HEK293 (cell line): ENCODE measurements around the gene CDH23.
A peak's percentile ranks its signal among the peaks of the same experiment; 100 is the strongest.

Source experiments
- ELK4 ChIP-seq: IDR thresholded peaks from 2 replicates; pipeline ENCODE4 v1.6.1; 2011; ENCODE audit warnings: mild to moderate bottlenecking, low read depth, low read length, borderline replicate concordance
- KLF1 ChIP-seq: fragments of 450-650 bp; formaldehyde crosslinking; IDR thresholded peaks from 2 replicates; pipeline ENCODE4 v1.5.1; 2016; ENCODE audit warnings: missing biosample characterization, missing genetic modification characterization
- KLF17 ChIP-seq: fragments of 450-650 bp; formaldehyde crosslinking; IDR thresholded peaks from 2 replicates; pipeline ENCODE4 v1.5.1; 2016; ENCODE audit warnings: missing biosample characterization, missing genetic modification characterization
- OSR2 ChIP-seq: fragments of 450-650 bp; formaldehyde crosslinking; IDR thresholded peaks from 2 replicates; pipeline ENCODE4 v1.5.1; 2016; ENCODE audit warnings: missing biosample characterization, missing genetic modification characterization
- PRDM2 ChIP-seq: fragments of 450-650 bp; formaldehyde crosslinking; IDR thresholded peaks from 2 replicates; pipeline ENCODE4 v1.5.1; 2016; ENCODE audit warnings: missing biosample characterization, missing genetic modification characterization, borderline replicate concordance
- PRDM6 ChIP-seq: fragments of 450-650 bp; formaldehyde crosslinking; IDR thresholded peaks from 2 replicates; pipeline ENCODE4 v1.5.1; 2017; ENCODE audit warnings: missing biosample characterization, missing genetic modification characterization
- RBAK ChIP-seq: fragments of 450-650 bp; formaldehyde crosslinking; IDR thresholded peaks from 2 replicates; pipeline ENCODE4 v1.5.1; 2016; ENCODE audit warnings: missing biosample characterization, missing genetic modification characterization
- TSHZ1 ChIP-seq: fragments of 450-650 bp; formaldehyde crosslinking; IDR thresholded peaks from 2 replicates; pipeline ENCODE4 v1.5.1; 2016; ENCODE audit warnings: missing biosample characterization, missing genetic modification characterization, borderline replicate concordance
- ZBTB20 ChIP-seq: fragments of 450-650 bp; formaldehyde crosslinking; IDR thresholded peaks from 2 replicates; pipeline ENCODE4 v1.5.1; 2016; ENCODE audit warnings: missing biosample characterization, missing genetic modification characterization
- ZIC2 ChIP-seq: fragments of 450-650 bp; formaldehyde crosslinking; IDR thresholded peaks from 2 replicates; pipeline ENCODE4 v1.5.1; 2016; ENCODE audit warnings: missing biosample characterization, missing genetic modification characterization
- ZNF202 ChIP-seq: fragments of 450-650 bp; formaldehyde crosslinking; IDR thresholded peaks from 2 replicates; pipeline ENCODE4 v1.5.1; 2016; ENCODE audit warnings: missing biosample characterization, missing genetic modification characterization, borderline replicate concordance
- ZNF280D ChIP-seq: fragments of 450-650 bp; formaldehyde crosslinking; IDR thresholded peaks from 2 replicates; pipeline ENCODE4 v1.5.1; 2016; ENCODE audit warnings: missing biosample characterization, missing genetic modification characterization
- ZNF362 ChIP-seq: fragments of 450-650 bp; formaldehyde crosslinking; IDR thresholded peaks from 2 replicates; pipeline ENCODE4 v1.5.1; 2016; ENCODE audit warnings: missing biosample characterization, missing genetic modification characterization
- ZNF426 ChIP-seq: fragments of 450-650 bp; formaldehyde crosslinking; IDR thresholded peaks from 2 replicates; pipeline ENCODE4 v1.5.1; 2017; ENCODE audit warnings: missing biosample characterization, missing genetic modification characterization, mild to moderate bottlenecking, inconsistent platforms, moderate library complexity
- ZNF596 ChIP-seq: fragments of 450-650 bp; IDR thresholded peaks from 2 replicates; pipeline ENCODE4 v1.5.0; 2018; ENCODE audit warnings: missing biosample characterization, mild to moderate bottlenecking, missing genetic modification characterization, moderate library complexity
- ZSCAN4 ChIP-seq: fragments of 450-650 bp; formaldehyde crosslinking; IDR thresholded peaks from 2 replicates; pipeline ENCODE4 v1.5.1; 2017; ENCODE audit warnings: missing biosample characterization, missing genetic modification characterization

Gene CDH23

GRCh38 chr10:71864911-71865361, 468.2 kb downstream of the CDH23 start (continued):
- TF ChIP-seq ZSCAN4 (tag by site-specific recombination) (no peak), KLF1 (tag by site-specific recombination) (no peak), PRDM2 (tag by site-specific recombination) (no peak), KLF17 (tag by site-specific recombination) (no peak), ZNF426 (tag by site-specific recombination) (no peak), PRDM6 (tag by site-specific recombination) (no peak), TSHZ1 (tag by site-specific recombination) (no peak), ZNF280D (tag by site-specific recombination) (no peak), ELK4 (no peak), RBAK (no peak), ZBTB20 (tag by site-specific recombination) (no peak), ZNF362 (tag by site-specific recombination) (0 out of 2 replicates have a peak, but pooled peaks have one; percentile 53), ZNF202 (no peak), ZIC2 (tag by site-specific recombination) (peak; percentile 23; the same call in 1 of the 2 replicates), ZNF596 (no peak), OSR2 (no peak)
